Right lobe of liver (tissue), 6 donors: ENCODE measurements around the gene XRRA1. TPM values are rescaled to one million over a fixed set of nuclear protein-coding genes. Genes with fewer than 3 reads are reported as not detected.
A peak's percentile ranks its signal among the peaks of the same experiment; 100 is the strongest.

ENCODE experiments used
- ATAC-seq, 4 donors: fragments of 200-7000 bp; cut with Tn5 transposase; one replicate each; pipeline ENCODE4 v1.9.1; 2020; ENCODE audit warnings: mild to moderate bottlenecking in 4 of 4, moderate library complexity in 4 of 4
- DNase-seq, 3 donors: peaks; one replicate each; pipeline ENCODE4 v3.0.0-alpha.2; 2020
- H3K27ac ChIP-seq, 3 donors: fragments of 200-600 bp; one replicate each; pipeline ENCODE4 v1.8.0; 2022
- H3K27me3 ChIP-seq, 2 donors: fragments of 200-600 bp; one replicate each; pipeline ENCODE4 v1.8.0; 2022
- H3K36me3 ChIP-seq, 4 donors: fragments of 200-600 bp; sonication (generic) in 1 of 4; one replicate each; pipeline versions ENCODE4 v1.5.1 to v1.8.0; 2017 to 2022; ENCODE audit warnings: control low read depth in 1 of 4
- H3K4me1 ChIP-seq, 4 donors: fragments of 200-600 bp; sonication (generic) in 1 of 4; one replicate each; pipeline versions ENCODE4 v1.5.1 to v1.8.0; 2017 to 2022; ENCODE audit warnings: control low read depth in 1 of 4
- H3K4me3 ChIP-seq, 3 donors: fragments of 200-600 bp; one replicate each; pipeline ENCODE4 v1.8.0; 2022
- H3K9me3 ChIP-seq, 4 donors: fragments of 200-600 bp; sonication (generic) in 1 of 4; one replicate each; pipeline versions ENCODE4 v1.5.1 to v1.8.0; 2017 to 2022; ENCODE audit warnings: control low read depth in 1 of 4
- CTCF ChIP-seq, 4 donors: fragments of 200-600 bp in 3 of 4; fragments of 450-650 bp in 1 of 4; IDR thresholded peaks; one replicate each; pipeline versions ENCODE4 v1.5.1 to v1.8.0; 2016 to 2022; ENCODE audit warnings: antibody characterized with exemption in 4 of 4, mild to moderate bottlenecking in 2 of 4
- POLR2A ChIP-seq: fragments of 450-650 bp; IDR thresholded peaks from one replicate; pipeline ENCODE4 v1.6.1; 2017; ENCODE audit warnings: antibody characterized with exemption, mild to moderate bottlenecking
- WGBS: methylation state at CpG from one replicate; pipeline ENCODE4 v1.1.6; 2018; ENCODE audit warnings: low coverage, low lambda C conversion rate; ENCODE audit not compliant: insufficient coverage; ENCODE audit errors: missing lambda C conversion rate; 5-methylcytosine and 5-hydroxymethylcytosine counted together
- intact Hi-C, 2 donors: fragments of 100-400 bp; cut with DNase I; formaldehyde crosslinking; loops; one replicate each; pipeline versions ENCODE4 v1.11.2 to v1.14.1; 2022
- total RNA-seq, 6 experiments: library from RNA; depleted of rRNA in 2 of 6; stranded (reverse); fragments of >200 nt in 2 of 6; fragmentation: NEBNext Ultra II Directional in 3 of 6; extraction: Animal tissue kit (Norgen Biotek cat#: 25700) in 3 of 6; gene quantifications; one replicate each; pipeline versions ENCODE4 v1.1.0 to v1.2.4, GENCODE V29; 2016 to 2023
- donor health status: DM: no; HTN: yes; CAD: no.
- donor health status: DM: no; HTN: no; CAD: no.
- donor health status: DM: no; HTN: no; CAD: no.
- donor health status: DM: no; HTN: yes; CAD: no.
- donor health status: DM: no; HTN: yes; CAD: no.

The XRRA1 gene
- total RNA-seq, 6 experiments from 2014 or later, result 4.7 to 15.7 (median 8.0) TPM

GRCh38 chr11:74953451-74953850 lies 4.6 kb upstream of the XRRA1 start:
- Histone ChIP-seq H3K27ac (no peak overlapping the region), H3K4me1 (peaks cover 0 to 17% (median 4%) of the 10 kb centered on the region in 4 donors), H3K27me3 (no peaks in the 10 kb centered on the region), H3K4me3 (no peak overlapping the region), H3K36me3 (no peaks in the 10 kb centered on the region), H3K9me3 (no peaks in the 10 kb centered on the region)
- DNase-seq, result no peak
- WGBS, result 100% methylated on average over 2 of the region's 5 CpGs
- TF ChIP-seq POLR2A, result no peak
- no peak for TF ChIP-seq CTCF (IDR thresholded peaks at IDR 0.05)
- intact Hi-C loops, result no loop called here
- ATAC-seq, result no peak

- intact Hi-C loops, result no loop called here
- WGBS, result 74% methylated on average over 2 of the region's 2 CpGs
- no peaks in the 10 kb centered on the region for H3K9me3 ChIP-seq
Observed at GRCh38 chr11:74952752-74953151, 3.9 kb upstream of the XRRA1 start.

GRCh38 chr11:74951226-74951625 lies 2.3 kb upstream of the XRRA1 start:
- ATAC-seq (no peak), DNase-seq (no peak)
- WGBS, result 96% methylated on average over 8 of the region's 8 CpGs
- Histone ChIP-seq H3K36me3 (no peaks in the 10 kb centered on the region), H3K4me1 (peaks cover 0 to 22% (median 6%) of the 10 kb centered on the region in 4 donors), H3K4me3 (no peak overlapping the region), H3K27me3 (no peaks in the 10 kb centered on the region), H3K9me3 (no peaks in the 10 kb centered on the region), H3K27ac (no peak overlapping the region)
- TF ChIP-seq CTCF (IDR thresholded peaks at IDR 0.05) (no peak), POLR2A (no peak)
- intact Hi-C loops, result no loop called here

More at GRCh38 chr11:74952752-74953151, 3.9 kb upstream of the XRRA1 start:
- Histone ChIP-seq H3K4me3 (no peak overlapping the region), H3K36me3 (no peaks in the 10 kb centered on the region), H3K27ac (no peak overlapping the region), H3K27me3 (no peaks in the 10 kb centered on the region), H3K4me1 (peaks cover 0 to 22% (median 6%) of the 10 kb centered on the region in 4 donors)
- DNase-seq (no peak), ATAC-seq (no peak)
- TF ChIP-seq CTCF (IDR thresholded peaks at IDR 0.05), result no peak
- no peak for TF ChIP-seq POLR2A

GRCh38 chr11:74950374-74950969 lies 1.6 kb upstream of the XRRA1 start:
- DNase-seq, result no peak
- intact Hi-C loops, result no loop called here
- H3K4me3 ChIP-seq, result peak overlapping the region; percentile 70 to 96 (median 95)
- peaks cover 0 to 22% (median 6%) of the 10 kb centered on the region in 4 donors for H3K4me1 ChIP-seq
- 54% methylated on average over 2 of the region's 2 CpGs for WGBS
- H3K27me3 ChIP-seq, result no peaks in the 10 kb centered on the region
- H3K36me3 ChIP-seq, result no peaks in the 10 kb centered on the region
- H3K27ac ChIP-seq, result no peak overlapping the region
- H3K9me3 ChIP-seq, result no peaks in the 10 kb centered on the region
- no peak for ATAC-seq
- TF ChIP-seq POLR2A, result no peak
- no peak for TF ChIP-seq CTCF (IDR thresholded peaks at IDR 0.05)
